HG03196 (cell line): ENCODE data around the gene NDUFA8.

ENCODE experiments used
- ATAC-seq: cut with Tn5 transposase; IDR thresholded peaks from one replicate; pipeline ENCODE4 v1.9.1; 2021; ENCODE audit not compliant: unreplicated experiment

NDUFA8 gene

DNA sequence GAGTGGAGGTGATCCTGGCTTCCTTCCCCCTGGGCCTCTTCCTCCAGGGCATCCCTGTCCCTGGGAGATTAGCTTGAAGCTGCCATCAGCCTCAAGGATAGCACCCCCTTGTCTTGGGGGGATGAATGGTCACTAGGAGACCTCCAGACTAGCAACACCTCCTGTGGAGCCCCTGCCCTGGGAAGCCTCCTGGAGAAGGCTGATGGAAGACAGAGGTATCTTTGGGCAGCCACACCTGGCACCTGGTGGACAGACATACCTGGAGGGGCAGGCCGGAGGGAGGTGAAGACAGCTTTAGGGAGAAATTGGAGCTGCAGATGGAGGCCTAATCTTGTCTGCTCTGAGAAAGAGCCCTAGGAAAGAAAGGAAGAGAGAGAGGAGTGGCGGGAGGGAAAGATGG, 57.4 kb downstream of the NDUFA8 start:
- ATAC-seq: no peak

DNA sequence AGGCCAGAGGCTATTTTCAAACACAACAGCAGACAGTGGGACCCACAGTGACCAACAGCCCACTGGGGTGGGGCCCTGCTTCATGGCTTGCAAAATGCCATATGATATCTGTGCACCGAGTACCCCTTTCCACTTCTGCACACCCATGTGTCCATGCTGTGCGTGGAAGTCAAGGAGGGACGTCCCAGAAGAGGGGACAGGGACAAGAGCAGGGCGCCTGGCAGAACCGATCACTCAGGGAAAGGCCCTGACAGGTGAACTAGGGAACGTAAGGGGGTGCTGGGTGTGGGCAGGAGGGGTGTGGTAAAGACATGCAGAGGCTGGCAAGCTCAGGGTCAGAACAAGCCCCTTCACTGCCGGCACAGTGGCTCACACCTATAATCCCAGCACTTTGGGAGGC, 58.8 kb downstream of the NDUFA8 start:
- no peak for ATAC-seq

DNA sequence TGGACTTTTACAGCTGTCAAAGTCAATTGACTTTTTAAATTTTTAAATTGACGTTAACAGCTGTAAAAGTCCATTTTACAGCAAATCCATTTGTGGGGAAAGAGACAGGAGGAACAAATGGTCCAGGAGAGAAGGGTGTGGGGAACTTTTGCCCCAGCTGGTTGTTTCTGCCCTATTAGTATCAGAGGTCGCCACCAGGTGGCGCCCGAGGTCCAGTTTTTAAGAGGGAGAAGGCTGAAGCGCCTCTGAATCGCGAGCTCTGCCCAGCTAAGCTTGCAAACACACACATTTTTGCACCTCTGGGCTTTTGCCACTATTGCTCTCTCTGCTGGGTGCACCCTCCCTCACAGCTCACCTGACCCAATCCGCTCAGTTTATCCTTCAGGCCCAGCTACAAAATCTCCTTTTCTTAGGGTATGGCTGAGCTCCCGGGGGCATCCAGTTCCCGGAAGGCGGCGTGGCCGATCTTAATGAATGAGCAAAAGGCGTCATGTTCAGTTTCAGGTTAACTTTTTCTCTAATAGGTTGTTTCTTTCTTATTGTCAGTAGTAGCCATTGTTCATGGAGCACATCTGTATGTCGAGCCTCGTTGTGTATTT, 60.2 kb downstream of the NDUFA8 start:
- ATAC-seq: no peak

DNA sequence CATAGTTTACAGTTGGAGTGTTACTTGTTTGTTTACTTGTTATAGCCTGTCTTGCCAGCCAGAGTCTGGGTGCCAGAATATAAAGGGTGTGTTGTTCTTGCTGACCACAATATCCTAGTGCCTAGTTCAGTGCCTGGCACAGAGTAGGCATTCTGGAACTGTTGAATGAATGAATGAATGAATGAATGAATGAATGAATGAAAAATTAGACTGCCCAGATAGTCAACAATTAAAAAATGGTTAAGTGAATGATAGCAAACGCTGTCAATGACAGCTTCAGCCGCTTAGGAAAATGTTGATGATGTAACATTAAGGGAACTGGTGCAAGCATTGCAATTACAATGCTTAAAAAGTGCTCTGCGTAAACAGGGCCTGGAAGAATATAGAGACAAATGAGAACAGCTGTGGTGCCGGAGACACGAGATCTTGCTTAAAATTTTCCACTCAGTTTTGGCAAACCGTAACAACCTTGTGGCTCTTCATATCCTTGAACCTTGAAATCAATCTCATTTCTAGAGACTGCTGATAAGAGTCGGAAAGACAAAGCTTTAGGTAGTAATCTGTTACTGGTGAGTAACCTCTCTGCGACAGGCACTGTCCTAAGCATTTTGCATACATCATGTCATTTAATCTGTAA, 61.8 kb downstream of the NDUFA8 start:
- no peak for ATAC-seq

DNA sequence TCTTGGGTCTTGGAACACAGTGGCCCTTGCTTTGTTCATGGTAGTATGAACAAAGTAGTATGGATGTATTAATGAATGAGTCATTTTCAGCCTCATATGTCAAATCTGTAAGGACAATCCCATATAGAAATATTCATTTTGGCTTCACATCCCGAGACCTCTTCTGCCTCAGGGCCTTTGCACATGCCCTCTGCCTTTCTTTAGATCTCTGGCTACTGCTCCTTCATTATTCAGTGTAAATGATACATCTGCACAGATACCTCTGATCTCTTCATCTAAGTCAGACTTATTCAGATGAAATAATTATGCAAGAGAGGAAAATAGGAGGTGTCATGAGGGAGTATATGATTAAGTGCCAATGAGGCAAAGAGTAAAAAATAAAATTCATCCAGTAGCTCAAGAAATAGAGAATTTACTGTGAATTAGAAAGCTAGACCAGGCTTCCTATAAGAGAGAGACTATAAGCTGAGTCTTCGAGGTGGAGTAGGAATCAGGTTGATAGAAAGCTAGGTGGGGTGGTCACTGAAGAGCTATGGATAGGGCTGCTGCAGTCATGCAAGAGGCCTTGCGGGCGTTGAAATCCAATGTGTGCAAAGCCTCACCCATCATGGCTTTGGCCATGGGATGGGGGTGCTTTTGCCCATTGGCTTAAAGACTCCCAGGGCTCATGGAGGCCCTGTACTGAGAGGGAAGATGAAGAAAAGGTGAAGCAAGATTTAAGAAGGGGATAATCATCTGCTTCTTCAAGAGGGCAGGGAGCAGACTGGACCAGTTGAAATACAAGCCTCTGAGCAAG, 62.8 kb downstream of the NDUFA8 start:
- no peak for ATAC-seq

DNA sequence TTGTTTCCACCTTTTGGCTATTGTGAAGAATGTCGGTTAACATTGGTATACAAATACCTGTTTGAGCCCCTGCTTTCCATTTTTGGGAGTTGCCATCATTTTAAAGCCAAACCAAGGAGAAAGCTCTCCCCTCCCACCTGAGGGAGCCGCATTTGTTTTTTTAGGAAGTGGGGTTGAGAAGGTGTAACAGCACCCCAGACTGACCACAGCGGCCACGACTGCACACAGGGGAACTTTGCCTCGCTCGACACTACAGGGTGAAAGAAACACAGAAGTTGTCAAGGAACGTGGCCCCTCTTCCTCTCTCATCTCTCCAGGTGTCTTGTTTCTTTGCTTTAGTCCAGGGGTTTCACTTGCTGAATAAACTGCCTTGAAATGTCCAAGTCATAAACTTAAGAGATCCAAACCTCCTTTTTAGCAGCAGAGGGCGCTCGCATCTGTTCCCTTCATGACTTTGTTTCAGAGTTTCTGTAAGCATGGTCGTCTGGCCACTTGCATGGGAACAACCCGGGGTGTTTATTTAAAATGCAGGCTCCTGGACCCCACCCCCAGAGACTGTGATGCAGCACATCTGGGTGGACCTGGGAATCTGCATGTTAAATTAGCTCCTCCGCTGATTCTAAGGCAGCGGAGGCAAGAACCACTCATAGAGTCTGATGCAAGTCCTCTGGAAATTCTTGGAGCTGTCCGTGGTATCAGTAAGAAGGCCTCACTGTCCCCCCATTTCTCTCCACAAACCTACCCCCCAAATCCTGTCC, 64.4 kb downstream of the NDUFA8 start:
- no peak for ATAC-seq
